ENCODE measurements around the gene IFITM2.

DNA sequence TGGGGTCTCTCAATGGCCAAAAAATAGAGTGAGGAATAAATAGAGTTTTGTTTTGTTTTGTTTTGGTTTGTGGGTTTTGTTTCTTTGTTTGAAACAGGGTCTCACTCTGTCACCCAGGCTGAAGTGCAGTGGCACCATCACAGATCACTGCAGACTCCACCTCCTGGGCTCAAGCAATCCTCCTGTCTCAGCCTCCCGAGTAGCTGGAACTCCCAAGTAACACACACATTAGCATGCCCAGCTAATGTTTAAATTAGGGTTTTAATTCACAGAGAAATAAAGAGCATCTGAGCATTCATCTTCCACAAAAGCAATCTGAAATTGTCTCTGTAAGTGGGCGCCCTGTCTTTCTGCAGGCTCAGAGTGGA is 22.3 kb downstream of the IFITM2 start:
- TF ChIP-seq CTCF (IDR thresholded peaks at IDR 0.05) (no peak), POLR2A (IDR thresholded peaks at IDR 0.05) (no peak)
